ENCODE results near the gene CXCR4. TPM values are rescaled to one million over a fixed set of nuclear protein-coding genes. Genes with fewer than 3 reads are reported as not detected.

Gene CXCR4
- total RNA-seq, 1 donor from 2014 or later = not detected

- Mint-ChIP-seq H3K27me3 (ENCODE audit: unreplicated experiment) (no peaks in the 10 kb centered on the region), H3K4me3 (ENCODE audit: unreplicated experiment) (no peak overlapping the region), H3K9me3 (ENCODE audit: unreplicated experiment) (no peaks in the 10 kb centered on the region), H3K36me3 (ENCODE audit: unreplicated experiment) (no peaks in the 10 kb centered on the region), H3K4me1 (ENCODE audit: unreplicated experiment) (no peaks in the 10 kb centered on the region), H3K27ac (ENCODE audit: unreplicated experiment) (no peak overlapping the region)
- no peak for TF ChIP-seq CTCF (IDR thresholded peaks at IDR 0.05)
- no peak for DNase-seq (ENCODE audit: extremely low spot score, unreplicated experiment)
These were observed 33.3 kb upstream of the CXCR4 start for GRCh38 chr2:136151021-136151971.

GRCh38 chr2:136149011-136149410 lies 31.1 kb upstream of the CXCR4 start:
- H3K4me1 Mint-ChIP-seq (ENCODE audit: unreplicated experiment) = no peaks in the 10 kb centered on the region
- H3K27me3 Mint-ChIP-seq (ENCODE audit: unreplicated experiment) = no peaks in the 10 kb centered on the region
- H3K4me3 Mint-ChIP-seq (ENCODE audit: unreplicated experiment) = no peak overlapping the region
- no peak overlapping the region for H3K27ac Mint-ChIP-seq (ENCODE audit: unreplicated experiment)
- no peaks in the 10 kb centered on the region for H3K9me3 Mint-ChIP-seq (ENCODE audit: unreplicated experiment)
- no peaks in the 10 kb centered on the region for H3K36me3 Mint-ChIP-seq (ENCODE audit: unreplicated experiment)
- no peak for TF ChIP-seq CTCF (IDR thresholded peaks at IDR 0.05)
- no peak for DNase-seq (ENCODE audit: extremely low spot score, unreplicated experiment)

- no peak for DNase-seq (ENCODE audit: extremely low spot score, unreplicated experiment)
- Mint-ChIP-seq H3K27ac (ENCODE audit: unreplicated experiment) (no peak overlapping the region), H3K4me1 (ENCODE audit: unreplicated experiment) (no peaks in the 10 kb centered on the region), H3K27me3 (ENCODE audit: unreplicated experiment) (no peaks in the 10 kb centered on the region), H3K9me3 (ENCODE audit: unreplicated experiment) (no peaks in the 10 kb centered on the region), H3K36me3 (ENCODE audit: unreplicated experiment) (no peaks in the 10 kb centered on the region), H3K4me3 (ENCODE audit: unreplicated experiment) (no peak overlapping the region)
- TF ChIP-seq CTCF (IDR thresholded peaks at IDR 0.05) = no peak
These were observed 28.6 kb upstream of the CXCR4 start for GRCh38 chr2:136146564-136146963.

- DNase-seq (ENCODE audit: extremely low spot score, unreplicated experiment) = no peak
- Mint-ChIP-seq H3K4me1 (ENCODE audit: unreplicated experiment) (no peaks in the 10 kb centered on the region), H3K36me3 (ENCODE audit: unreplicated experiment) (no peaks in the 10 kb centered on the region), H3K9me3 (ENCODE audit: unreplicated experiment) (no peaks in the 10 kb centered on the region), H3K27me3 (ENCODE audit: unreplicated experiment) (no peaks in the 10 kb centered on the region), H3K4me3 (ENCODE audit: unreplicated experiment) (no peak overlapping the region), H3K27ac (ENCODE audit: unreplicated experiment) (no peak overlapping the region)
- TF ChIP-seq CTCF (IDR thresholded peaks at IDR 0.05) = no peak
These were observed 25.9 kb upstream of the CXCR4 start for GRCh38 chr2:136143603-136144451.
